ENCODE measurements around the gene GOLGA6L1.

DNA sequence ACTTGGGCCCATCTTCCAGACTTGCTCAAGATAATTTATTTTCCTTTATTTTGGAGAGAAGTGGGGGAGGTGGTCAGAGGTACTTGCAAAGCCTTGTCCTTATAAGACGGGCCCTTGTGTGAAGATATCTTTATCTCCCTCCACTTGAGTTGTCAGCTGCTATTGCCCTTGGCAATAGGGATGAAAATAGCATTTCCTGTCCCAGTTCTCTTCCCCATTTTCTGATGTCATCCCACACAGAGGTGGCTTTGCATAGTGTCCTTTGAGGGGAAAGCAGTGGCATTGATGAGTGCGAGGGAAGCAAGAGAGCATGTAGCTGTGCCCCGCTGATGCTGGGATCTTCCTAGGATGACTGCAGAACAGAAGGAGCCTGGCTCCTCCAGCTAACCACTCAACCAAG is 55.4 kb downstream of the GOLGA6L1 start:
- TF ChIP-seq, protein P1, sequence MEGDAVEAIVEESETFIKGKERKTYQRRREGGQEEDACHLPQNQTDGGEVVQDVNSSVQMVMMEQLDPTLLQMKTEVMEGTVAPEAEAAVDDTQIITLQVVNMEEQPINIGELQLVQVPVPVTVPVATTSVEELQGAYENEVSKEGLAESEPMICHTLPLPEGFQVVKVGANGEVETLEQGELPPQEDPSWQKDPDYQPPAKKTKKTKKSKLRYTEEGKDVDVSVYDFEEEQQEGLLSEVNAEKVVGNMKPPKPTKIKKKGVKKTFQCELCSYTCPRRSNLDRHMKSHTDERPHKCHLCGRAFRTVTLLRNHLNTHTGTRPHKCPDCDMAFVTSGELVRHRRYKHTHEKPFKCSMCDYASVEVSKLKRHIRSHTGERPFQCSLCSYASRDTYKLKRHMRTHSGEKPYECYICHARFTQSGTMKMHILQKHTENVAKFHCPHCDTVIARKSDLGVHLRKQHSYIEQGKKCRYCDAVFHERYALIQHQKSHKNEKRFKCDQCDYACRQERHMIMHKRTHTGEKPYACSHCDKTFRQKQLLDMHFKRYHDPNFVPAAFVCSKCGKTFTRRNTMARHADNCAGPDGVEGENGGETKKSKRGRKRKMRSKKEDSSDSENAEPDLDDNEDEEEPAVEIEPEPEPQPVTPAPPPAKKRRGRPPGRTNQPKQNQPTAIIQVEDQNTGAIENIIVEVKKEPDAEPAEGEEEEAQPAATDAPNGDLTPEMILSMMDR (conservative IDR thresholded peaks at IDR 0.05; ENCODE audit: low read length), result no peak
- no peak for TF ChIP-seq EZH2phosphoT487 (IDR thresholded peaks at IDR 0.05; ENCODE audit: borderline replicate concordance)
